ENCODE measurements around the gene ZNF587.
"Not testable (repeated sequence)": the region's sequence is repeated elsewhere in the genome, so short reads cannot be mapped to it uniquely, and the experiment has no call there.

Gene ZNF587

GRCh38 chr19:57849666-57850473, at the start of gene ZNF587:
Gene ZNF587 (plus strand): TSS chr19:57849859. CDS start chr19:57850039, 180 bp downstream.
- peak; percentile 36 for DNase-seq

DNA sequence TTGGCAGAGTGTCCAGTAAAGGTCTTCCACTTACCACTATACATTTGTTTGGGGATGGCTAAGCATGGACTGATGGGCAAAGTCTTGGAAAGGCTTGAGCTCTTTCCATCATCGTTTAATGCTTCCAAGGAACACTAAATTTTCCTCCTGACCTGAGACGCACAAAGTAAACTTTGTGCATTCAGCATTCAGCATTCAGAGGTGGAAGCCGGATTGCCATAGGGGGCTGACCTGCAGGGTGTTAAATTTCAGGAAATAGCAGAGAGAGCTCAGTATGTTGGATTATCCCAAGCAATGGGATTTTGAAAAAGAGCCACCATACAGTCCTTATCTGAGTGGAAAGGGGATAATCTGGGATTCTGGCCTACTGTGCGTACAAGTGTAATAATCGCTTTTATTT, 49.0 kb upstream of the ZNF587 start:
- DNase-seq = no peak

- no peak for DNase-seq
Measured at GRCh38 chr19:57802269-57802668, 47.4 kb upstream of the ZNF587 start.

- no peak for DNase-seq
Measured at GRCh38 chr19:57803265-57803593, 46.4 kb upstream of the ZNF587 start.

- DNase-seq = no peak
Measured at GRCh38 chr19:57803594-57804325, 45.9 kb upstream of the ZNF587 start.

DNA sequence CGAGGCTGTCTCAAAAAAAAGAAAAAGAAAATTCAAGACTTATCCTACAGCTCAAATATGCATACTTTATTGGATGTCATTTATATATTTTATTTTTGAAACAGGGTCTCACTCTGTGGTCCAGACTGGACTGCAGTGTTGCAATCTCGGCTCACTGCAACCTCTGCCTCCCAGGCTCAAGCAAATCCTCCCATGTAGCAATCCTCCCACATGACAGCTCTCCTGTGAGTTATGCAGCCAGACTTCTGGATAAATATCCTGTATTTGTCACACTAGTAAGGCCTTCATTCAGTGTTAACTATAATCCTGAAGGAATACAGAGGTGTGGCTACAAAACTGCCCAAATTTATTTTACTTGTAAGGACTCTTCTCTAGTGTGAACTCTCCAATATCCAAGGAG, 42.1 kb upstream of the ZNF587 start:
- DNase-seq = no peak

DNA sequence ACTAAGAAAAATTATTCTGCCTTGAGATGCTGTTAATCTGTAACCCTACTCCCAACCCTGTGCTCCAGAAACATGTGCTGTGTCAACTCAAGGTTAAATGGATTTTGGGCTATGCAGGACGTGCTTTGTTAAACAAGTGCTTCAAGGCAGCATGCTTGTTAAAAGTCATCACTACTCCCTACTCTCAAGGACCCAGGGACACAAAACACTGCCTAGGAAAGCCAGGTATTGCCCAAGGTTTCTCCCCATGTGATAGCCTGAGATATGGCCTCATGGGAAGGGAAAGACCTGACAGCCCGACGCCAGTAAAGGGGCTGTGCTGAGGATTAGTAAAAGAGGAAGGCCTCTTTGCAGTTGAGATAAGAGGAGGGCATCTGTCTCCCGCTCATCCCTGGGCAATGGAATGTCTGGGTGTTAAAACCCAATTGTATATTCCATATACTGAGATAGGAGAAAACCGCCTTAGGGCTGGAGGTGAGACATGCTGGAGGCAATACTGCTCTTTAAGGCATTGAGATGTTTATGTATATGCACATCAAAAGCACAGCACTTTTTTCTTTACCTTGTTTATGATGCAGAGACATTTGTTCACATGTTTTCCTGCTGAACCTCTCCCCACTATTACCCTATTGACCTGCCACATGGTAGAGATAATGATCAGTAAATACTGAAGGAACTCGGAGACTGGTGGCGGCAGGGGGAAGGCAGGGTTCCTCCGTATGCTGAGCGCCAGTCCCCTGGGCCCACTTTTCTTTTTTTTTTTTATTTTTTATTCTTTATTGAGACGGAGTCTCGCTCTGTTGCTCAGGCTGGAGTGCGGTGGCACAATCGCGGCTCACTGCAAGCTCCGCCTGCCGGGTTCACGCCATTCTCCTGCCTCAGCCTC, 39.0 kb upstream of the ZNF587 start:
- not testable (repeated sequence) for DNase-seq

- DNase-seq = no peak
Measured at GRCh38 chr19:57812226-57812625, 37.4 kb upstream of the ZNF587 start.

DNA sequence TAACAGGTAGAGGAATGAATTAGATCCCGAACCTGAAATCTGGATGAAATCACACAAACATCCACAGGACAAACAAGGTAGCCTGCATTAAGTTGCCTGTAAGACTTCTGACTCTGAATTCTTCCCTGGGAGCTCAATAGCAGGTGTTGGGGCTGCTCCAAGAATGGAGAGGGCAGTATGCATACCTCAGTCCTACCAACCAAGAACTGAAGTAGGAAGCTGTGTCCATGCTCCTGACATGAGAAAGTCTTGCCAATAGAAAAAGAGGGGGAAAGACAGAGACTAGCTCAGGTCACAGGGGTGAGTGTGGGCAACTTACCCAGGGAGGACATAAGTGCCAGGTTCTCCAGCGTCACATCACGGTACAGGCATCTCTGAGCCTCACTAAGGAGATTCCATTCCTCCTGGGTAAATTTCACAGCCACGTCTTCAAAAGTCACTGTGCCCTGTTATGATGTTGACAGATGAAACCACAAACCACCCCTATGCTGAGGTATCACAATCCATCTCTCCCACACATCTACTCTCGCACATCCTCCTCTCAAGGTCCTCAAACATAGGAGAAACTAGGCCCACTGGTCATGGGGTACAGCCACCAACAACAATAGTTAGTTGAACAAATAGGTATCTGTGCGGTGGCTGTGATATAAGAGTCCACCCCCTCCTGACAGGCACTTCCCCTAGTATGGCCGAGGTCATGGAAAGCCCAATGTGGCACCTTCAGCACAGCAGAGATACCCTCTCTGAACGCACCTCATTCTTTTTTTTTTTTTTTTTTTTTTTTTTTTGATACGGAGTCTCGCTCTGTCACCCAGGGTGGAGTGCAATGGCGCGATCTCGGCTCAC, 36.5 kb upstream of the ZNF587 start:
- not testable (repeated sequence) for DNase-seq

DNA sequence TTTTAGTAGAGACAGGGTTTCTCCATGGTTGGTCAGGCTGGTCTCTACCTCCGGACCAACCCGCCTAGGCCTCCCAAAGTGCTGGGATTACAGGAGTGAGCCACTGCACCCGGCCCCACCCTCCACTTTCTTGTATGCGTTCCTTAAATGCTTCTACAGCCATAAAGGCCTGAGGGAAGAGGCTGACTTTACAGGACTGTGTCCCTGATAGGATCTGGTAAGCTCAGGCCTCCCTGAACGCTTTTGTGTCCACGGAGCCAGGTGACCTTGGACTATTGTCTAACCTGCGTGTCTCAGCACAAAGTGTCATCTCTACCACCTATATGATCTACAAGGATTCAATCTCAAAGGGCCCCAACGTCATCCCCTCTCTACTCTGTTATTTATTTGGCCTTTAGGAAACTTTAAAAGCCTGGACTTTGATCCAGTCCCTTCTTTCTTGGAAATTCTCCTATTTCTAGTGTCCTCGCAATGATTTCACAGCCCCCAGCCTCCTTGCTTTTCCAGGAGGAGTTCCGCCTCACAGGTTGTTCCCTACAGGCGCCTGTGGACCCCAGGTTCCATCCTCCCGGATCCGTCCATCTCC, 35.6 kb upstream of the ZNF587 start:
- no peak for DNase-seq

DNA sequence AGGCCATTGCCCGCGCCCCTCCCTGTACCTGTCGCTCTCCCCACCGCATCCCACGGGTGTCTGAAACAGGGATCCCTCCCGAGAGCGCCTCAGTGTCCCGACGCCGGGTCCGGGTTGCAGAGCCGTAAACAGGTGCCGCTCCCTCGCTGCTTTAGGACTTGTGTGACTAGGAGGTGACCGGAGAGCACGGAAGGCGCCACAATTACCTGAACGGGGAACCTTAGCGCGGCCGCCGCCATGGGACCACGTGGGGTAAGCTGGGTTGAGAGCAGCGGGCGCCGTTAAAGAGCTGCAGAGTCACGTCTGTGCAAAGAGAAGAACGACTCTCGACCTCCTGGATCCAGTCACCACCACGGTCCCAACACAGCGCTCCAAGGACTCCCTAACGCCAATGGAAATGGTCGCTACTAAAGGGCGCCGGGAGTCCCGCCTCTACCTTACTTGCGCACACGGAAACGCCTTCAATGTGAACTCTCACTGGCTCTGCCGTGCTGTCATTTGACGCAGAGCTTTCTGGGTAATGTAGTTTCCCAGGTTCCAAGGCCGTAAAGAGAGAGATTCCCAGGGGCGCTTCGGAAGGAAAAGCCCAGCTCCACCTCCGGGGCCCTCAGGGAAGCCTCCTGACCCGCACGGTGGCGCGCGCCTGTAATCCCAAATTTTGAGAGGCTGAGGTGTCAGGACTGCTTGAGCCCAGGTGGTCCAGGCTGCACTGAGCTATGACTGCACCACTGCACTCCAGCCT, 35.0 kb upstream of the ZNF587 start, which contains the start of gene ZNF552:
Gene ZNF552 (minus strand): TSS at position 409 of the 742 bp plus-strand sequence. CDS start 170 bp downstream, at position 239.
- DNase-seq = peak; percentile 85

DNA sequence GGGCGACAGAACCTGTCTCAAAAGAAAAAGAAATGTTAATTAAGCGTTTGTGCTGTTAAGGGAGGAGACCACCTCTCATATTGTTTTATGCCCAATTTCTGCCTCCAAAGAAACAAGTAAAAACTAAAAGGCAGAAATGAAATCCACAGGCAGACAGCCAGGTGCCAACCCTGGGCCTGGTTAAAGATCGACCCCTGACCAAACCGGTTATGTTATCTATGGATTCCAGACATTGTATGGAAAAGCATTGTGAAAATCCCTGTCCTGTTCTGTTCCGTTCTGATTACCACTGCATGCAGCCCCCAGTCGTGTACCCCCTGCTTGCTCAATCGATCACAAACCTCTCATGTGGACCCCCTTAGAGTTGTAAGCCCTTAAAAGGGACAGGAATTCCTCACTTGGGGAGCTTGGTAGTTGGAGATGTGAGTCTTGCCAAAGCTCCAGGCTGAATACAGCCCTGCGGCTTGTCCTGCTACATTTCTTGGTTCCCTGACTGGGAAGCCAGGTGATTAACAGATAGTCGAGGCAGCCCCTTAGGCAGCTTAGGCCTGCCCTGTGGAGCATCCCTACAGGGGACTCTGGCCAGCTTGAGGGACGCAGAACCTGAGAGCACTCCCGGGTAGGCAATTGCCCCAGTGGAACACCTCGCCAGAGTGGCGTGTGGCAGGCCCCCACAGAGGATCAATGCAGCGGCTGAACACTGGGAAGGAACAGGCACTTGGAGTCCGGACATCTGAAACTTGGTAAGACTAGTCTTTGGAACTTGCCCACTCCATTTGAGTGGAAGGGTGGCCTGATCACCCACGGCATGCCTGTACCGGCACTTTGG, 34.2 kb upstream of the ZNF587 start:
- DNase-seq = no peak

- DNase-seq = no peak
Measured at GRCh38 chr19:57816652-57817051, 33.0 kb upstream of the ZNF587 start.

DNA sequence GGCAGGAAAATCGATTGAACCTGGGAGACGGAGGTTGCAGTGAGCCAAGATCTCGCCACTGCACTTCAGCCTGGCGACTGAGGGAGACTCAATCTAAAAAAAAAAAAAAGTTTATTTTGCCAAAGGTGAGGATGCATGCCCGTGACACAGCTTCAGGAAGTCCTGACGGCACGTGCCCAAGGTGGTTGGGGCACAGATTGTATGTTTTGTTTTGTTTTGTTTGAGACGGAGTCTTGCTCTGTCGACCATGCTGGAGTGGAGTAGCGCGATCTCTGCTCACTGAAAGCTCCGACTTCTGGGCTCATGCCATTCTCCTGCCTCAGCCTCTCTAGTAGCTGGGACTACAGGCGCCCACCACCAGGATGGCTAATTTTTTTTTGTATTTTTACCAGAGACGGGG, 31.7 kb upstream of the ZNF587 start:
- DNase-seq = no peak

- DNase-seq = no peak
Measured at GRCh38 chr19:57818378-57818777, 31.3 kb upstream of the ZNF587 start.

DNA sequence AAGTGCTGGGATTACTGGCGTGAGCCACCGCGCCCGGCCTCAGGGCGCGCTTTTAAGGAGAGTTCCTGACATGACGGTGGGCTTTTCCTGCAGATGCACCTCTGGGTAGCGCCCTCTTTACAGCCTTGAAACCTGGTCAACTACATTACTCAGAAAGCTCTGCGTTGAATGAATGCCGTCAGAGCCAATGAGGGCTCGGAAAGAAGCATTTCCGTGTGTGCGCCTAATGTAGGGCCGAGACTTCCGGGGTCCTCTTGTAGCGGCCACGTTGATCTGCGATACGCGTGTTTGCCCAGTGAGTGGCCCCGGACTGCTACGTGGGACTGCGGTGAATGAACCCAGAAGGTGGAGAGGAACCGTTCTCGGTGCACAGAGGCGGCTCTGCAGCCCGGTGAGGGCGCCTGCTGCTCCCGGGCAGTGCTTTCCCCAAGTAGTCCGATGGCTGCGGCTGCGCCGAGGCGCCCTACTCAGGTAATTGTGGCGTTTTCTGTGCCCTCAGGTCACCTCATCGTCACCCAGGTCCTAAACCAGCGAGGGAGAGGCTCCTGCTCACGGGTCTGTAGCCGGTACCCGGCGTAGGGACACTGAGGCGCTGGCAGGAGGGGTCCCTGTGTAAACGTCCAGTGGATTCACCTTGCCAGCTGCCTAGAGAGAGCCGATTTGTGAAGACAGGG, 30.0 kb upstream of the ZNF587 start:
- peak; percentile 92 for DNase-seq

- no peak for DNase-seq
Measured at GRCh38 chr19:57820599-57820998, 29.1 kb upstream of the ZNF587 start.

DNA sequence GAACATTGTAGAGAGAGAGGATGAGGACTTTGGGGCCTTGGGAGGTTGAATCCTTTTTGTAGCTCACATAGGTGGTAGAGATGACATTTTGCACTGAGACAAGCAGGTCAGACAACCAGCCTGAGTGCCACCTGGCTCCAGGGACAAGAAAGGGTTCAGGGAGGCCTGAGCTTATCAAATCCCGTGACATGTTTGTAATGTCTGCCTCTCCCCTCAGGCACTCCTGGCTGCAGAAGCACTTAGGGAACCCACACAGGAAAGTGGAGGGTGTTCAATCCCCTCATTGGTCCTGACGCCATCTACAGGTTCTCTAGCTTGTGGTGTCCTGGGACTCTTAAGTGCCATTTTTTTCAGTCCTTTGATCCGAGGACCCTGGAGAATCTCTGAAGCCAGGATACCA, 28.6 kb upstream of the ZNF587 start:
- not testable (repeated sequence) for DNase-seq

GRCh38 chr19:57821501-57821900, 28.2 kb upstream of the ZNF587 start:
- not testable (repeated sequence) for DNase-seq

DNA sequence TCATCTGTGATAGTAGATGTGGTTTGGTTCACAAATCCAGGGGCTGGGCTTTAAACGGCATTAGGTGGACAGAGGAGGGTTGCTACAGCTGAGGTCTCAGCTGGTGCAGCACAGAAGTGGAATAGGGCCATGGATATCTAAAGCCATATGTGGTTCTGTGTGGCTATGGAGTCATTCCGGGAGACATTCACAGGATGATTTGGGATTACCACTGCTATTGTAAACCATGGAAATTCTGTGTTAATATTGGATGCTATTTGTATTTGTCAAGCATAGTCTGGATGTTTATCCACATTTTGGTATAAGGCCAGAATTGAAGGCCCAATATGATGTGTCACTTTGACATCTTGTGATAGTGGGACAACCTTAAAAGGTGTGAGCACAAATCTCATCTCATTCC, 26.5 kb upstream of the ZNF587 start:
- not testable (repeated sequence) for DNase-seq

All from NCI-H1694 treated with DMSO at 0.1 percent for 48 hours (cell line).